ENCODE measurements around the gene ABCC1.

- TF ChIP-seq, protein P1, sequence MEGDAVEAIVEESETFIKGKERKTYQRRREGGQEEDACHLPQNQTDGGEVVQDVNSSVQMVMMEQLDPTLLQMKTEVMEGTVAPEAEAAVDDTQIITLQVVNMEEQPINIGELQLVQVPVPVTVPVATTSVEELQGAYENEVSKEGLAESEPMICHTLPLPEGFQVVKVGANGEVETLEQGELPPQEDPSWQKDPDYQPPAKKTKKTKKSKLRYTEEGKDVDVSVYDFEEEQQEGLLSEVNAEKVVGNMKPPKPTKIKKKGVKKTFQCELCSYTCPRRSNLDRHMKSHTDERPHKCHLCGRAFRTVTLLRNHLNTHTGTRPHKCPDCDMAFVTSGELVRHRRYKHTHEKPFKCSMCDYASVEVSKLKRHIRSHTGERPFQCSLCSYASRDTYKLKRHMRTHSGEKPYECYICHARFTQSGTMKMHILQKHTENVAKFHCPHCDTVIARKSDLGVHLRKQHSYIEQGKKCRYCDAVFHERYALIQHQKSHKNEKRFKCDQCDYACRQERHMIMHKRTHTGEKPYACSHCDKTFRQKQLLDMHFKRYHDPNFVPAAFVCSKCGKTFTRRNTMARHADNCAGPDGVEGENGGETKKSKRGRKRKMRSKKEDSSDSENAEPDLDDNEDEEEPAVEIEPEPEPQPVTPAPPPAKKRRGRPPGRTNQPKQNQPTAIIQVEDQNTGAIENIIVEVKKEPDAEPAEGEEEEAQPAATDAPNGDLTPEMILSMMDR (IDR thresholded peaks at IDR 0.05), result no peak
- no peak for TF ChIP-seq POLR2A (IDR thresholded peaks at IDR 0.05)
These were observed 242.2 kb downstream of the ABCC1 start for GRCh38 chr16:16191493-16192167.
